HepG2 (cell line): Measurements from ENCODE around the gene CCDC34. TPM values are rescaled to one million over a fixed set of nuclear protein-coding genes. Genes with fewer than 3 reads are reported as not detected.

Source experiments
- HMG20A ChIP-seq: IDR thresholded peaks from 2 replicates; pipeline ENCODE4 v1.6.1; 2016; ENCODE audit warnings: borderline replicate concordance
- HOXA9 ChIP-seq: sonication (generic); formaldehyde crosslinking; IDR thresholded peaks from 2 replicates; pipeline ENCODE4 v1.8.1; 2022; ENCODE audit warnings: missing genetic modification reagents, mild to moderate bottlenecking, moderate library complexity, borderline replicate concordance
- MEF2D ChIP-seq: sonication (generic); formaldehyde crosslinking; IDR thresholded peaks from 2 replicates; pipeline ENCODE4 v1.5.1; 2020; ENCODE audit warnings: mild to moderate bottlenecking, missing genetic modification reagents
- REL ChIP-seq: sonication (generic); formaldehyde crosslinking; conservative IDR thresholded peaks from 2 replicates; pipeline ENCODE4 v1.8.0; 2022; ENCODE audit warnings: mild to moderate bottlenecking, missing genetic modification reagents, moderate library complexity
- SOX13 ChIP-seq, 3 experiments: fragments of 450-650 bp in 1 of 3; sonication (generic) in 1 of 3; formaldehyde crosslinking in 1 of 3; IDR thresholded peaks in 2 of 3; conservative IDR thresholded peaks in 1 of 3; 2 replicates each; pipeline versions ENCODE4 v1.5.0 to v1.6.1; 2016 to 2020; ENCODE audit warnings: antibody characterized with exemption in 1 of 3, mild to moderate bottlenecking in 1 of 3, missing compliant biosample characterization in 1 of 3, missing genetic modification reagents in 1 of 3, moderate library complexity in 1 of 3
- TMF1 ChIP-seq: sonication (generic); formaldehyde crosslinking; IDR thresholded peaks from 2 replicates; pipeline ENCODE4 v1.8.1; 2022; ENCODE audit warnings: low read depth, missing genetic modification reagents
- ZNF12 ChIP-seq: sonication (generic); formaldehyde crosslinking; IDR thresholded peaks from 2 replicates; pipeline ENCODE4 v1.5.0; 2020; ENCODE audit warnings: missing genetic modification reagents
- ZNF30 ChIP-seq: sonication (generic); formaldehyde crosslinking; IDR thresholded peaks from 2 replicates; pipeline ENCODE4 v1.5.0; 2020; ENCODE audit warnings: mild to moderate bottlenecking, missing genetic modification reagents
- ZNF558 ChIP-seq: sonication (generic); formaldehyde crosslinking; IDR thresholded peaks from 2 replicates; pipeline ENCODE4 v1.9.0; 2022; ENCODE audit warnings: mild to moderate bottlenecking, missing genetic modification reagents, borderline replicate concordance
- ZNF768 ChIP-seq: sonication (generic); formaldehyde crosslinking; IDR thresholded peaks from 2 replicates; pipeline ENCODE4 v1.4.0; 2020; ENCODE audit warnings: missing genetic modification reagents
- ZNF891 ChIP-seq: sonication (generic); formaldehyde crosslinking; IDR thresholded peaks from 2 replicates; pipeline ENCODE4 v1.5.0; 2020; ENCODE audit warnings: mild to moderate bottlenecking, missing genetic modification reagents
- polyA plus RNA-seq, 8 experiments: library from polyadenylated mRNA; depleted of rRNA in 3 of 8; stranded (reverse) in 7 of 8; unstranded in 1 of 8; fragments of >200 nt; fragmentation: Illumina TruSeq in 4 of 8; extraction: Trizol in 4 of 8; gene quantifications; 2 replicates each; pipeline versions ENCODE4 v1.2.1 to v1.2.3, GENCODE V29; 2011 to 2016; ENCODE audit warnings: low read depth in 4 of 8, missing spikeins in 1 of 8, mixed read lengths in 1 of 8; ENCODE audit not compliant: insufficient read depth in 1 of 8
- total RNA-seq, 5 experiments: library from RNA; depleted of rRNA; stranded (reverse); fragments of >200 nt; fragmentation: Illumina TruSeq; extraction: Trizol; gene quantifications; 2 replicates each; pipeline ENCODE4 v1.2.3, GENCODE V29; 2016; ENCODE audit warnings: low read depth in 1 of 5
- TF ChIP-seq, protein P1 (sequence below): sonication (generic); formaldehyde crosslinking; IDR thresholded peaks from 2 replicates; pipeline ENCODE4 v1.5.0; 2020; ENCODE audit warnings: mild to moderate bottlenecking, missing genetic modification reagents, borderline replicate concordance
- TF ChIP-seq, protein P2 (sequence below): sonication (generic); formaldehyde crosslinking; IDR thresholded peaks from 2 replicates; pipeline ENCODE4 v1.5.1; 2020; ENCODE audit warnings: missing genetic modification reagents, mild to moderate bottlenecking, borderline replicate concordance
- TF ChIP-seq, protein P3 (sequence below): IDR thresholded peaks from 2 replicates; pipeline ENCODE4 v1.6.1; 2016; ENCODE audit warnings: mild to moderate bottlenecking, missing biosample characterization, missing genetic modification reagents
- TF ChIP-seq, protein P4 (sequence below): sonication (generic); formaldehyde crosslinking; IDR thresholded peaks from 2 replicates; pipeline ENCODE4 v1.8.0; 2022; ENCODE audit warnings: missing genetic modification reagents, mild to moderate bottlenecking, borderline replicate concordance

CCDC34 gene
- total and polyA plus RNA-seq, 2 of the 13 experiments (the other 11 are each of a cell fraction or from before 2014, with no cell fraction given) = 7.6 to 34.3 TPM

DNA sequence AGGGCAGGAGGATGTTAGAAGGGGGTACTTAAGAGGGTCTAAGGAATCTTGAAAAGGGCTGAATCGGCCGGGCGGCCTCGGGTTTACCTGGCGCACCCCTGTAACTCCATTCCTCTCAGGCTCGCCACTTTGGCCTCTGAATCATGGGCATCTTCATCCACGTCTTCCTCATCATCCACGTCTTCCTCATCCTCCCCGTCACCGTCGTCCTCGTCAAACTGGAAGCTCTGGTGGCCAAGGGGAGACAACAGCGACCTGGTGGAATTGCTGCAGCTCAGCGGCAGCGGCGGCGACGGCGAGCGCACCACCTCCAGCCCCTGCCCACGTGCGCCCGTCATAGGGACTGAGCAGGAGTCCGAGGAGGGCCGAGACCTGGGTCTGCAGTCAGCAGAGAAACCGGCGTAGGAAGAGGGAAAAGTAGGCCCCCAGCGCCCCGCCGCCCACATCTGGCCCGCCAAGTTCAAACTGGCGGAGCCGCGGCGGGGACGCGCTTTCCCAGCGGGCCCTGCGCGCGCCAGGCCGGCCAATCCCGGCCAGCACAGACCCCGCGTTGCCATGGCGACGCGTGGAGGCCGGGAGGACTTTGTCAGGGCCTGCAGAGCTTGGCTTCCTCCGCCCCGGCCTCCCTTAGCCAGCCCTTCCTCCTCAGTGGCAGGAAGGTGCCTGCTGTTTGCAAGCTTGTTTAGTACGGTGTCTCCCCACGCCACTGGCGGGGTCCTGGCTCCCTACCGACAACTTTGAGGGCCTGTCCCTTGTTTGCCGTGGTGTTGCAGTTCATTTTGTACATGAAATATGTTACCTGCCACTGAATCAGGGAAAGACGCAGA, at the start of gene CCDC34 (continued):
- TF ChIP-seq, protein P1, sequence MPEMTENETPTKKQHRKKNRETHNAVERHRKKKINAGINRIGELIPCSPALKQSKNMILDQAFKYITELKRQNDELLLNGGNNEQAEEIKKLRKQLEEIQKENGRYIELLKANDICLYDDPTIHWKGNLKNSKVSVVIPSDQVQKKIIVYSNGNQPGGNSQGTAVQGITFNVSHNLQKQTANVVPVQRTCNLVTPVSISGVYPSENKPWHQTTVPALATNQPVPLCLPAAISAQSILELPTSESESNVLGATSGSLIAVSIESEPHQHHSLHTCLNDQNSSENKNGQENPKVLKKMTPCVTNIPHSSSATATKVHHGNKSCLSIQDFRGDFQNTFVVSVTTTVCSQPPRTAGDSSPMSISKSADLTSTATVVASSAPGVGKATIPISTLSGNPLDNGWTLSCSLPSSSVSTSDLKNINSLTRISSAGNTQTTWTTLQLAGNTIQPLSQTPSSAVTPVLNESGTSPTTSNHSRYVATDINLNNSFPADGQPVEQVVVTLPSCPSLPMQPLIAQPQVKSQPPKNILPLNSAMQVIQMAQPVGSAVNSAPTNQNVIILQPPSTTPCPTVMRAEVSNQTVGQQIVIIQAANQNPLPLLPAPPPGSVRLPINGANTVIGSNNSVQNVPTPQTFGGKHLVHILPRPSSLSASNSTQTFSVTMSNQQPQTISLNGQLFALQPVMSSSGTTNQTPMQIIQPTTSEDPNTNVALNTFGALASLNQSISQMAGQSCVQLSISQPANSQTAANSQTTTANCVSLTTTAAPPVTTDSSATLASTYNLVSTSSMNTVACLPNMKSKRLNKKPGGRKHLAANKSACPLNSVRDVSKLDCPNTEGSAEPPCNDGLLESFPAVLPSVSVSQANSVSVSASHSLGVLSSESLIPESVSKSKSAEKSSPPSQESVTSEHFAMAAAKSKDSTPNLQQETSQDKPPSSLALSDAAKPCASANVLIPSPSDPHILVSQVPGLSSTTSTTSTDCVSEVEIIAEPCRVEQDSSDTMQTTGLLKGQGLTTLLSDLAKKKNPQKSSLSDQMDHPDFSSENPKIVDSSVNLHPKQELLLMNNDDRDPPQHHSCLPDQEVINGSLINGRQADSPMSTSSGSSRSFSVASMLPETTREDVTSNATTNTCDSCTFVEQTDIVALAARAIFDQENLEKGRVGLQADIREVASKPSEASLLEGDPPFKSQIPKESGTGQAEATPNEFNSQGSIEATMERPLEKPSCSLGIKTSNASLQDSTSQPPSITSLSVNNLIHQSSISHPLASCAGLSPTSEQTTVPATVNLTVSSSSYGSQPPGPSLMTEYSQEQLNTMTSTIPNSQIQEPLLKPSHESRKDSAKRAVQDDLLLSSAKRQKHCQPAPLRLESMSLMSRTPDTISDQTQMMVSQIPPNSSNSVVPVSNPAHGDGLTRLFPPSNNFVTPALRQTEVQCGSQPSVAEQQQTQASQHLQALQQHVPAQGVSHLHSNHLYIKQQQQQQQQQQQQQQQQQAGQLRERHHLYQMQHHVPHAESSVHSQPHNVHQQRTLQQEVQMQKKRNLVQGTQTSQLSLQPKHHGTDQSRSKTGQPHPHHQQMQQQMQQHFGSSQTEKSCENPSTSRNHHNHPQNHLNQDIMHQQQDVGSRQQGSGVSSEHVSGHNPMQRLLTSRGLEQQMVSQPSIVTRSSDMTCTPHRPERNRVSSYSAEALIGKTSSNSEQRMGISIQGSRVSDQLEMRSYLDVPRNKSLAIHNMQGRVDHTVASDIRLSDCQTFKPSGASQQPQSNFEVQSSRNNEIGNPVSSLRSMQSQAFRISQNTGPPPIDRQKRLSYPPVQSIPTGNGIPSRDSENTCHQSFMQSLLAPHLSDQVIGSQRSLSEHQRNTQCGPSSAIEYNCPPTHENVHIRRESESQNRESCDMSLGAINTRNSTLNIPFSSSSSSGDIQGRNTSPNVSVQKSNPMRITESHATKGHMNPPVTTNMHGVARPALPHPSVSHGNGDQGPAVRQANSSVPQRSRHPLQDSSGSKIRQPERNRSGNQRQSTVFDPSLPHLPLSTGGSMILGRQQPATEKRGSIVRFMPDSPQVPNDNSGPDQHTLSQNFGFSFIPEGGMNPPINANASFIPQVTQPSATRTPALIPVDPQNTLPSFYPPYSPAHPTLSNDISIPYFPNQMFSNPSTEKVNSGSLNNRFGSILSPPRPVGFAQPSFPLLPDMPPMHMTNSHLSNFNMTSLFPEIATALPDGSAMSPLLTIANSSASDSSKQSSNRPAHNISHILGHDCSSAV (CRISPR knock-in tag) = no peak
- TF ChIP-seq, protein P2, sequence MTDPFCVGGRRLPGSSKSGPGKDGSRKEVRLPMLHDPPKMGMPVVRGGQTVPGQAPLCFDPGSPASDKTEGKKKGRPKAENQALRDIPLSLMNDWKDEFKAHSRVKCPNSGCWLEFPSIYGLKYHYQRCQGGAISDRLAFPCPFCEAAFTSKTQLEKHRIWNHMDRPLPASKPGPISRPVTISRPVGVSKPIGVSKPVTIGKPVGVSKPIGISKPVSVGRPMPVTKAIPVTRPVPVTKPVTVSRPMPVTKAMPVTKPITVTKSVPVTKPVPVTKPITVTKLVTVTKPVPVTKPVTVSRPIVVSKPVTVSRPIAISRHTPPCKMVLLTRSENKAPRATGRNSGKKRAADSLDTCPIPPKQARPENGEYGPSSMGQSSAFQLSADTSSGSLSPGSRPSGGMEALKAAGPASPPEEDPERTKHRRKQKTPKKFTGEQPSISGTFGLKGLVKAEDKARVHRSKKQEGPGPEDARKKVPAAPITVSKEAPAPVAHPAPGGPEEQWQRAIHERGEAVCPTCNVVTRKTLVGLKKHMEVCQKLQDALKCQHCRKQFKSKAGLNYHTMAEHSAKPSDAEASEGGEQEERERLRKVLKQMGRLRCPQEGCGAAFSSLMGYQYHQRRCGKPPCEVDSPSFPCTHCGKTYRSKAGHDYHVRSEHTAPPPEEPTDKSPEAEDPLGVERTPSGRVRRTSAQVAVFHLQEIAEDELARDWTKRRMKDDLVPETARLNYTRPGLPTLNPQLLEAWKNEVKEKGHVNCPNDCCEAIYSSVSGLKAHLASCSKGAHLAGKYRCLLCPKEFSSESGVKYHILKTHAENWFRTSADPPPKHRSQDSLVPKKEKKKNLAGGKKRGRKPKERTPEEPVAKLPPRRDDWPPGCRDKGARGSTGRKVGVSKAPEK (CRISPR knock-in tag) = no peak
- peak; percentile 82; the same call in 1 of the 2 replicates for TF ChIP-seq TMF1 (CRISPR knock-in tag)
- TF ChIP-seq, protein P3, sequence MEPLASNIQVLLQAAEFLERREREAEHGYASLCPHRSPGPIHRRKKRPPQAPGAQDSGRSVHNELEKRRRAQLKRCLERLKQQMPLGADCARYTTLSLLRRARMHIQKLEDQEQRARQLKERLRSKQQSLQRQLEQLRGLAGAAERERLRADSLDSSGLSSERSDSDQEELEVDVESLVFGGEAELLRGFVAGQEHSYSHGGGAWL = peak; percentile 93
- no peak for TF ChIP-seq ZNF30 (CRISPR knock-in tag)
- TF ChIP-seq ZNF891 (CRISPR knock-in tag) = no peak; the same call in 1 of the 2 replicates
- peak; percentile 90 for TF ChIP-seq REL (CRISPR knock-in tag)
- peak; percentile 84 for TF ChIP-seq ZNF768
- TF ChIP-seq ZNF558 (CRISPR knock-in tag) = peak; percentile 85; the same call in 1 of the 2 replicates
- TF ChIP-seq HOXA9 = peak; percentile 84; the same call in 1 of the 2 replicates
- TF ChIP-seq ZNF12 (CRISPR knock-in tag) = peak; percentile 77
- TF ChIP-seq, protein P4, sequence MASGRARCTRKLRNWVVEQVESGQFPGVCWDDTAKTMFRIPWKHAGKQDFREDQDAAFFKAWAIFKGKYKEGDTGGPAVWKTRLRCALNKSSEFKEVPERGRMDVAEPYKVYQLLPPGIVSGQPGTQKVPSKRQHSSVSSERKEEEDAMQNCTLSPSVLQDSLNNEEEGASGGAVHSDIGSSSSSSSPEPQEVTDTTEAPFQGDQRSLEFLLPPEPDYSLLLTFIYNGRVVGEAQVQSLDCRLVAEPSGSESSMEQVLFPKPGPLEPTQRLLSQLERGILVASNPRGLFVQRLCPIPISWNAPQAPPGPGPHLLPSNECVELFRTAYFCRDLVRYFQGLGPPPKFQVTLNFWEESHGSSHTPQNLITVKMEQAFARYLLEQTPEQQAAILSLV = peak; percentile 87; the same call in 1 of the 2 replicates
- peak; percentile 34; the same call in 1 of the 2 replicates for TF ChIP-seq MEF2D (CRISPR knock-in tag)
- TF ChIP-seq SOX13 (IDR thresholded peaks at IDR 0.05) = no peak
- peak; percentile 3 to 64; a peak in 2 of 4 replicates for TF ChIP-seq SOX13 (CRISPR knock-in tag; conservative IDR thresholded peaks at IDR 0.05 in 1 of 2, IDR thresholded peaks at IDR 0.05 in 1 of 2)
- peak; percentile 16; the same call in 1 of the 2 replicates for TF ChIP-seq HMG20A (CRISPR knock-in tag)
